GM18870 (cell line): Measurements from ENCODE around the gene TRABD.
"Not testable (repeated sequence)": the region's sequence is repeated elsewhere in the genome, so short reads cannot be mapped to it uniquely, and the experiment has no call there.

Experiments used
- ATAC-seq: cut with Tn5 transposase; IDR thresholded peaks from one replicate; pipeline ENCODE4 v1.9.1; 2021; ENCODE audit warnings: moderate library complexity; ENCODE audit not compliant: unreplicated experiment

The TRABD gene

GRCh38 chr22:50200461-50201190 is 14.9 kb downstream of the TRABD start, which contains the start of gene SELENOO:
TSS of gene SELENOO (plus strand) at chr22:50201011. CDS start at chr22:50201037, 26 bp downstream.
- ATAC-seq: no peak

GRCh38 chr22:50201191-50202129 is 15.7 kb downstream of the TRABD start:
- no peak for ATAC-seq

GRCh38 chr22:50202130-50202666 is 16.5 kb downstream of the TRABD start:
- no peak for ATAC-seq

- ATAC-seq: no peak
These were observed 17.6 kb downstream of the TRABD start for GRCh38 chr22:50203288-50203687.

GRCh38 chr22:50204571-50204970 is 18.9 kb downstream of the TRABD start:
- ATAC-seq: no peak

- ATAC-seq: not testable (repeated sequence)
These were observed 19.3 kb downstream of the TRABD start for GRCh38 chr22:50204998-50205397.

- no peak for ATAC-seq
These were observed 20.3 kb downstream of the TRABD start for GRCh38 chr22:50205781-50206569.

- no peak for ATAC-seq
These were observed 20.9 kb downstream of the TRABD start for GRCh38 chr22:50206599-50206998.

GRCh38 chr22:50207383-50208140 is 21.8 kb downstream of the TRABD start:
- ATAC-seq: no peak

- no peak for ATAC-seq
These were observed 22.8 kb downstream of the TRABD start for GRCh38 chr22:50208430-50208938.

- no peak for ATAC-seq
These were observed 23.5 kb downstream of the TRABD start for GRCh38 chr22:50208939-50209892.

- ATAC-seq: no peak
These were observed 24.2 kb downstream of the TRABD start for GRCh38 chr22:50209893-50210292.

GRCh38 chr22:50210378-50211139 is 24.8 kb downstream of the TRABD start:
- no peak for ATAC-seq

GRCh38 chr22:50211147-50211546 is 25.4 kb downstream of the TRABD start:
- ATAC-seq: no peak

GRCh38 chr22:50213263-50213662 is 27.6 kb downstream of the TRABD start:
- ATAC-seq: no peak

- ATAC-seq: no peak
These were observed 29.8 kb downstream of the TRABD start for GRCh38 chr22:50215297-50216054.

- no peak for ATAC-seq
These were observed 30.5 kb downstream of the TRABD start for GRCh38 chr22:50216055-50216683.
